ENCODE results near the gene TCHHL1.

- no peak for TF ChIP-seq CTCF (IDR thresholded peaks at IDR 0.05)
- no peak for TF ChIP-seq POLR2A (IDR thresholded peaks at IDR 0.05)
Measured at GRCh38 chr1:152034324-152034653, 54.6 kb downstream of the TCHHL1 start.

Measured in esophagus squamous epithelium (tissue), 4 donors.